Urothelium cell line (cell line): ENCODE data around the gene COL20A1.
A peak's percentile ranks its signal among the peaks of the same experiment; 100 is the strongest.
"Not testable (repeated sequence)": the region's sequence is repeated elsewhere in the genome, so short reads cannot be mapped to it uniquely, and the experiment has no call there.

ENCODE experiments used
- DNase-seq: peaks from one replicate; pipeline ENCODE4 v3.0.0; 2011; ENCODE audit warnings: low spot score, mixed read lengths
- FAIRE-seq: peaks from 2 replicates; lab custom pipeline; 2011; peaks lifted over from hg19 to GRCh38; lab: Jason Lieb, UNC

Gene COL20A1

DNA sequence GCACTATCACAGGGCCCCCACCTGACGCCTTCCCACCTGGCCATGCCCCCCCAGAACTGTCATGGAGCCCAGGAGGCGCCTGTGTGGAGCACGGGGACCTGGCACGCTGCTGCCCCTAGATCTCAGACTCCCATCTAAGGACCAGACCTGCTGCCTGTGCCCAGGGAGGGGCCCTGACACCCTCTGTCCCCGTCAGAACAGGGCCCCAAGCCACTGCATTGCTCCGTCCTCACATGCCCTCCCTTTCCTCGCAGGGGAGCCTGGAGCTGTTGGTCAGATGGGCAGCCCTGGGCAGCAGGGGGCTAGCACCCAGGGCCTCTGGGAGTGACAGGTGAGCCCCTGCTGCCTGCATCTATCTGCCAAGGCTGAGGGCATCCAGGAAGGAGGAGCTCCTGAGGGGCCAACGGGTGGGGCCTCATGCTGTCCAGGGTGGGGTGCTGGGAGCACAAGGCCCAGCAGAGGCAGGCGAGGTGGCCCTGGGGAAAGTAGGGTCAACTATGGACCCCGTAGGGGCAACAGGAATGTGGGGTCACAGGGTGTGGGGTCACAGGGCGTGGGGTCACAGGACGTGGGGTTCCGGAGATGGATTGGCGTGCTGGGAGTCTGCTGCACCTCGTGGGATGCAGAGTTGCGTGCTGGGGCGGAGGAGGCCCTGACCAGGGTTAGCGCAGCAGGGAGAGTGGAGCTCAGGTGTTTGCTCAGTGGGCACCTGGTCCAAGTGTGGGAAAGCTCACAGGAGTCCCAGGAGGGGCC, 36.5 kb downstream of the COL20A1 start:
- FAIRE-seq (no peak), DNase-seq (no peak)

- FAIRE-seq, result peak; percentile 75
- no peak for DNase-seq
Observed at GRCh38 chr20:63330084-63330760, 37.2 kb downstream of the COL20A1 start.

- FAIRE-seq, result no peak
- no peak for DNase-seq
Observed at GRCh38 chr20:63330940-63331339, 38.0 kb downstream of the COL20A1 start.

- FAIRE-seq (peak; percentile 77), DNase-seq (no peak)
Observed at GRCh38 chr20:63331741-63332400, 38.9 kb downstream of the COL20A1 start.

DNA sequence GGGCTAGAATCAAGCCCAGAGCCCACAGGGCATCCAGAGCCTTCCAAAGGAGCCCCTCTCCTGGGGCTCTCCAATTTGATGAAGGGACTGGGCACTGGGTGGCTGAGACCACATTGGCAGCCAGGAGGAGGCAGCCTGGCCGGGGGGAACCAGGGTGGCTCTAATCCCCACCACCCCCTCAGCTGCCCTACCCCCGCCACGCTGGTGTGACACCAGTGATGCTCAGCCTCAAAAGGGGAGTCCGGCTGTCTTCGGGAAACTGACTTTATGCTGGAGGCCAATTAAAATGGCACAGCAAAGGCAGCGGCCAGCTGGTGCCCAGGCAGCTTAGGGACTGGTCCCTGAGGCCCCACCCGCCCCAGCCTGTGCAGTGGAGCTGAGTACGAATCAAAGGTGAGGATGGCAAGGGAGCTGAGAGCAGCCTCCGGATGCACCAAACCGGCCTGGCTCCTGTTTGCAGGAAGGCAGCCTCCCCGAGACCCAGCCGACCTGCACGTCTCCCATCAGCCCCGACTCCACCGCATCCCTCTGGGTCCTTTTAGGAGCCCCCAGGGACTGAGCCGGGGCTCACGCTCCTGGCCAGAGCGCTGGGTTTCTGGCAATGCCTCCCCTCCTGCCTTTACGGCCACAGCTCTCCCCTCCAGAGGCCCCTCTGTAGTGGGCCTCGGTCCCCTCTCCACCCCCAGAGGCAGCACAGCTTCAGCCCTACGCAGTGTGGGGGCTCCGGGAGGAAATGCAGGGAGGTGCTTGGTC, 39.7 kb downstream of the COL20A1 start:
- no peak for DNase-seq
- FAIRE-seq, result peak; percentile 35

- DNase-seq (no peak), FAIRE-seq (peak; percentile 77)
Observed at GRCh38 chr20:63333241-63333836, 40.4 kb downstream of the COL20A1 start.

DNA sequence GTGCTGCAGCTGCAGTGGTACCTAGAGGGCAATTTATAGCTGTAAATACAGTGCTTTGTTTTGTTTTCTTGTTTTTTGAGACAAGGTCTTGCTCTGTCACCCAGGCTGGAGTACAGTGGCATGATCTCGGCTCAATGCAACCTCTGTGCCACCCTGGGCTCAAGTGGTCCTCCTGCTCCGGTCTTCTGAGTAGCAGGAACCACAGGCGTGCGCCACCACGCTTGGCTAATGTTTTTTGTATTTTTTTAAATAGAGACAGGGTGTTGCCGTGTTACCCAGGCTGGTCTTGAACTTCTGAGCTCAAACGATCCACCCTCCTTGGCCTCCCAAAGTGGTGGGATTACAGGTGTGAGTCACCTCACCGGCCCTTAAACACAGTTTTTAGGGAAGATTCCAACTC, 41.4 kb downstream of the COL20A1 start:
- FAIRE-seq, result no peak
- no peak for DNase-seq

- peak; percentile 94 for FAIRE-seq
- not testable (repeated sequence) for DNase-seq
Observed at GRCh38 chr20:63335060-63335459, 42.1 kb downstream of the COL20A1 start.

- DNase-seq (no peak), FAIRE-seq (no peak)
Observed at GRCh38 chr20:63335711-63336110, 42.7 kb downstream of the COL20A1 start.

- peak; percentile 100 for FAIRE-seq
- no peak for DNase-seq
Observed at GRCh38 chr20:63336232-63336752, 43.3 kb downstream of the COL20A1 start.

- no peak for FAIRE-seq
- no peak for DNase-seq
Observed at GRCh38 chr20:63337786-63338420, 44.9 kb downstream of the COL20A1 start.

- not testable (repeated sequence) for FAIRE-seq, DNase-seq
Observed at GRCh38 chr20:63339154-63340094, 46.4 kb downstream of the COL20A1 start.

- DNase-seq, result not testable (repeated sequence)
- FAIRE-seq, result peak; percentile 99
Observed at GRCh38 chr20:63340158-63340688, 47.2 kb downstream of the COL20A1 start.

DNA sequence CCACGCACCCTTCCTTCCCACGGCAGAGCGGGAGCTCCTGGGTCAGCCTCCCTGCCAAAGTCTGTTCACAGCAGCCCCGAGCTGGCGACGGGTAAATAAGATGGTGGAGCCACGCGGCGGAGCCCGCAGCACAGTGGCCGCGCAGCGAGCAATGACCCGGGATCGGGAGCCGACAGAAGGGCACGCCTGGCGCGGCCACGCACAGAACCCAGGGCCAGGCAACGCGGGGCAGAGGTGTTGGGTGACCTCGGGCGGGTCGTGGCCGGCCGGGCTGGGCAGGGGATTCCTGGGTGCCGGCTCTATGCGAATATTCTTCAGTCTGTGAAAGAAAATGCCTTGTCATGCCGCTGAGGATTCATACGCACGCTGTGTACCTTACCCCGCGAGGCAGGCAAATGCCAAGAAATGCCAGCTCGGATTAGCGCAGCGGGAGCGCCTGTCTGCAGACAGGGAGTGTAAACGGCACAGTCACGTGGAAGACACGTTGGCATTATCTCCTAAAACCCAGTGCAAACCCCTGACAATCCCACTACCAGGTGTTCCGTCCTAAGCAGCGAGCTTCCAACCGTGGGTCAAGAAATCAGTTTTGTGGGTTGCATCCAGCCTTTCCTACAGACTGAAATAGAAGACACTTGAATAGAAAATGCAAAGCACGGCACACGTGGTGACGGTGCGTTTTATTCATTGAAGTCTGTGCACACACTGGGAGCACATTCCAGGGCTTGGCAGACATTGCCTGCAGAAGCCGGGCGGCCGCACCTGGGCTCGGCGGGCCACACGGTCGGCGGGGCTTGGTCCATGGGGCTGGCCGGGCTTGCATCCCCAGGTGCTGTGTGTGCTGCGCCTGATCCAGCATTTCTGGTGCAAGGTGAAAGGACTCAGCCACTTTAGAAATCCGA, 49.8 kb downstream of the COL20A1 start:
- FAIRE-seq (peak; percentile 89), DNase-seq (no peak)

GRCh38 chr20:63343460-63344445, 50.8 kb downstream of the COL20A1 start:
- no peak for DNase-seq
- peak; percentile 48 for FAIRE-seq

DNA sequence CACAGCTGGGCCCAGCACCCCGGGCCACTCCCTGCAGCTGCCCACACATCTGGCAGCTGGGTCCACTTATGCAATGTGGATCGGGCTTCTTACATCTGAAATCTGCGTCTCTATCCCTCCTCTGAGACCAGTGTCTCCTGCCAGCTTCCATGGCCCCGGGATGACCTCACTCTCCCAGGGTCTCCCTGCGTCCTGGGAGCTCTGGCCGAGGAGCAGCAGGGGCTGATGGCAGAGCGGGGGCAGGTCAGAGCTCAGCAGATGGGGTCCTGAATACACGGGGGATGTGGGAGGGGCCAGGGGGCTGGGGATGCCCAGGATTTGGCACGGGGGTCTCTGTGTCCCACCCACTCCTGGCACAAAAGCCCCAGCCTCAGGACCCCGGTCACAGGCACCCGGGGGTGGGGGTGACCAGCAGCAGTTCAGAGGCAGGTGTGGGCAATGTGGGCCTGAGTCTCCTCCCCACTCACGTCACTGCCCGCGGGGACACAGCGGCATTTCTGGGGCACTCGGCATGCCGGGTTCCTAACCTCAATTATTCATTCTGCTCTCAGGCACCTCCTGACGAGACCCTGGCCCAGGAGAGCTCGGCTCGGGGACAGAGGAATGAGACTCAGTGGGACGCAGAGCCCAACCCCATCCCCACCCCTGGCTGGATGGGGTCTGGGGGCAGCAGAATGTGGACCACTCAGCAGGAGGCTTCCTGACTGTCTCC, 51.8 kb downstream of the COL20A1 start:
- peak; percentile 32 for FAIRE-seq
- DNase-seq, result no peak
